IPS-15b (cell line): ENCODE measurements around the gene BIRC2.
A peak's percentile ranks its signal among the peaks of the same experiment; 100 is the strongest.
"Not testable (repeated sequence)": the region's sequence is repeated elsewhere in the genome, so short reads cannot be mapped to it uniquely, and the experiment has no call there.

Experiments used
- H3K27me3 ChIP-seq: one replicate; pipeline ENCODE4 v1.6.1; 2013; ENCODE audit warnings: low read length; ENCODE audit not compliant: control insufficient read depth, insufficient read depth
- H3K36me3 ChIP-seq: one replicate; pipeline ENCODE4 v1.6.1; 2013; ENCODE audit warnings: low read length; ENCODE audit not compliant: control insufficient read depth, insufficient read depth
- H3K4me1 ChIP-seq: one replicate; pipeline ENCODE4 v1.6.1; 2013; ENCODE audit warnings: mild to moderate bottlenecking, low read length; ENCODE audit not compliant: control insufficient read depth, insufficient read depth
- H3K4me3 ChIP-seq: one replicate; pipeline ENCODE4 v1.5.1; 2013; ENCODE audit warnings: low read depth, low read length
- H3K9ac ChIP-seq: one replicate; pipeline ENCODE4 v1.6.1; 2013; ENCODE audit warnings: low read depth, mild to moderate bottlenecking, low read length
- H3K9me3 ChIP-seq: one replicate; pipeline ENCODE4 v1.6.1; 2013; ENCODE audit warnings: mild to moderate bottlenecking, low read length; ENCODE audit not compliant: control insufficient read depth, insufficient read depth

The BIRC2 gene

DNA sequence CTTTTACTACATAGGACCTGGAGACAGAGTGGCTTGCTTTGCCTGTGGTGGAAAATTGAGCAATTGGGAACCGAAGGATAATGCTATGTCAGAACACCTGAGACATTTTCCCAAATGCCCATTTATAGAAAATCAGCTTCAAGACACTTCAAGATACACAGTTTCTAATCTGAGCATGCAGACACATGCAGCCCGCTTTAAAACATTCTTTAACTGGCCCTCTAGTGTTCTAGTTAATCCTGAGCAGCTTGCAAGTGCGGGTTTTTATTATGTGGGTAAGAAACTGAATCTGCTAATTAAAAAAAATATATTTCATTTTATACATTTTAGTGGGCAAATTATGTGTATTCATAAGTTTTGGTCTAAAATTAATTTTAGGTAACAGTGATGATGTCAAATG is 21.9 kb upstream of the BIRC2 start:
- Histone ChIP-seq H3K9me3 (no peaks in the 10 kb centered on the region), H3K9ac (no peak overlapping the region), H3K4me1 (no peaks in the 10 kb centered on the region), H3K27me3 (no peaks in the 10 kb centered on the region), H3K36me3 (no peaks in the 10 kb centered on the region), H3K4me3 (no peak overlapping the region)

DNA sequence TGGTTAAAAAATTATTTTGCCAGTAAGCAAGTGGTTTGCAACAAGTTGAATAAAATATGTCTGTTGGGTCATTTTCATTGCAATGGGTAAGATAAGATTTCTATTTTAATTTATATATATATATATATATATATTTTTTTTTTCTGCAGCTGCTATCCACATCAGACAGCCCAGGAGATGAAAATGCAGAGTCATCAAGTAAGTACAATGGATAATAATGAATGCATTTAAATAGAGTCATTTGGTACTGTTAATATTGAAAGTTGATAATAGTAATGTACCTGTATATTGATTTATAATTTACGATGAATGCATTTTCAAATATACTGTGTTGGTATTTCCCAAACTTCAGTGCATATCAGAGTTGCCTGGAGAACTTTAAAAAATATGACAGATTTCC is 18.3 kb upstream of the BIRC2 start:
- no peak overlapping the region for H3K9ac ChIP-seq
- no peaks in the 10 kb centered on the region for H3K4me1 ChIP-seq
- no peaks in the 10 kb centered on the region for H3K27me3 ChIP-seq
- no peaks in the 10 kb centered on the region for H3K36me3 ChIP-seq
- no peak overlapping the region for H3K4me3 ChIP-seq
- no peaks in the 10 kb centered on the region for H3K9me3 ChIP-seq

- no peaks in the 10 kb centered on the region for H3K27me3 ChIP-seq
- no peaks in the 10 kb centered on the region for H3K36me3 ChIP-seq
- no peaks in the 10 kb centered on the region for H3K4me1 ChIP-seq
- no peak overlapping the region for H3K4me3 ChIP-seq
- no peak overlapping the region for H3K9ac ChIP-seq
- no peaks in the 10 kb centered on the region for H3K9me3 ChIP-seq
These were observed 16.8 kb upstream of the BIRC2 start for GRCh38 chr11:102330231-102330630.

GRCh38 chr11:102331341-102331740 is 15.7 kb upstream of the BIRC2 start:
- no peak overlapping the region for H3K4me3 ChIP-seq
- H3K4me1 ChIP-seq = no peaks in the 10 kb centered on the region
- no peak overlapping the region for H3K9ac ChIP-seq
- H3K36me3 ChIP-seq = no peaks in the 10 kb centered on the region
- no peaks in the 10 kb centered on the region for H3K27me3 ChIP-seq
- no peaks in the 10 kb centered on the region for H3K9me3 ChIP-seq

DNA sequence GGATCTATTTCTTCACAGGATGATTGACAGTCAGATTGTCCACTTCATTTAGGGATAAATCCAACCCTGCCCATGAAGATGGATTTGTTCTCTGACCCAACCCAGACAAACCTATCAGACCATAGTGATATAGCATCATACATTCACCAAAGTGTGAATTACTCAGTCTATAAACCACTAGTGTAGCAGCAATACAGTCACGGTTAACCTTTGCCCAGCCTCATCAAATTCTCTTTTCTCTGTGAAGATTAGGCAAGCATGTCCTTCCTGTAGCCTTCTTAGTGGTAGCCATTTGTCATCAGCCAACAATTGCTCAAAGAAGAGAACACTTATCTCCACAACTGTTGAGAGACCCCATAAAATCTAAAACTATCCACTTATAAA is 14.4 kb upstream of the BIRC2 start:
- Histone ChIP-seq H3K4me3 (no peak overlapping the region), H3K36me3 (no peaks in the 10 kb centered on the region), H3K9ac (no peak overlapping the region), H3K27me3 (no peaks in the 10 kb centered on the region), H3K9me3 (no peaks in the 10 kb centered on the region), H3K4me1 (no peaks in the 10 kb centered on the region)

- Histone ChIP-seq H3K27me3 (no peaks in the 10 kb centered on the region), H3K9me3 (no peaks in the 10 kb centered on the region), H3K9ac (no peak overlapping the region), H3K4me1 (no peaks in the 10 kb centered on the region), H3K36me3 (no peaks in the 10 kb centered on the region), H3K4me3 (no peak overlapping the region)
These were observed 8.5 kb upstream of the BIRC2 start for GRCh38 chr11:102338479-102339010.

DNA sequence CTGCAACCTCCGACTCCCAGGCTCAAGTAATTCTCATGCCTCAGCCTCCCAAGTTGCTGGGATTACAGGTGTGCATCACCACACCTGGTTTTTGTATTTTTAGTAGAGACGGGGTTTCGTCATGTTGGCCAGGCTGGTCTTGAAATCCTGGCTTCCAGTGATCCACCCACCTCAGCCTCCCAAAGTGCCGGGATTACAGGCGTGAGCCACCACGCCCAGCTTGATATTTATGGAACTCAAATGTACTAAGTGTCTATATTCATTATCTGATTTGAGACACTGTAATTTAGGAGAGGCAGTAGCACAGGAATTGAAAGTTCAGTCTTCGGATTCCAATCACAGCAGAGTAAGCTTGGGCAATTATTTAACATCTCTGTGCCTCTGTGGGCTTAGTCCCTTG is 5.7 kb upstream of the BIRC2 start:
- not testable (repeated sequence) for H3K4me1 ChIP-seq, H3K36me3 ChIP-seq, H3K4me3 ChIP-seq, H3K27me3 ChIP-seq, H3K9ac ChIP-seq, H3K9me3 ChIP-seq

DNA sequence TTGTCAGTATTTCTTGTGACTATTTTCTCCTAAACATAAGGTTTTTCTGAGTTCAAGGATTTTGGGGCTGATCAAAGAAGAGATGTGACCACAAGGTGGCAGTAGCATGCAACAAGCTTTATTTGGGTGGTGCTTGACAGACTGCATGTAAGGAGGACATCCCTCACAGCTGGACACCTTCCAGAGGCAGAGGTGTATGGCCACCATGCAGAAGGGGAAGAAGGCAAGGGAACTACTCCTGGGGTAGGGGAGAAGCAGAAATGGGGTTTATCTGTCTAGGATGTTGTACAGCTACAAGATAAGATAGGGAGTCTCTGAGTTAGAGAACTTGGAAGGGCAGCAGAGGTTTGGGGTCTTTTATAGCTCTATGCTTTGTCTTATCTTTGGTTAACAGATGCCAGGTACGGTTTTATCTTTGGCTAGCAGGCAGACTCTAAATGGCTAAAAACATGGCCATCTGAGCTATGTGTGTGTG is 5.1 kb upstream of the BIRC2 start:
- Histone ChIP-seq H3K9me3 (no peaks in the 10 kb centered on the region), H3K36me3 (no peaks in the 10 kb centered on the region), H3K27me3 (no peaks in the 10 kb centered on the region), H3K4me1 (no peaks in the 10 kb centered on the region), H3K9ac (no peak overlapping the region), H3K4me3 (no peak overlapping the region)

DNA sequence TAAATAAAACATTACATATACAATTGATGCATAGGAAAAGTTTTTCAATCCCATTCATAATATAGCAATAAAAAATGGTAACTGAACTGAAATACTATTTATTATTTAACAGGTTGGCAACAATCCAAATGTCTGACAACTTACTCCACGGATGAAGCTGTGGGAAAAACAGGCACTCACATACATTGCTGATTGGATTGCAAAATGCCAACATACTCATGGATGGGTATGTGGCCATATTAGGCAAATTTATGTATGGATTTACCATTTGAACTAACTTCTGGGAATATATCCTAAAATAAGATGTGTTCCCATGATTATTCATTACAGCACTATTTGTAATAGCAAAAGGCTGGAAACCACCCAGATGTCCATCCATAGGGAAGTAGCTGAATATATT is 3.2 kb upstream of the BIRC2 start:
- Histone ChIP-seq H3K27me3 (no peaks in the 10 kb centered on the region), H3K9ac (no peak overlapping the region), H3K9me3 (no peaks in the 10 kb centered on the region), H3K4me1 (no peaks in the 10 kb centered on the region), H3K36me3 (no peaks in the 10 kb centered on the region), H3K4me3 (no peak overlapping the region)

DNA sequence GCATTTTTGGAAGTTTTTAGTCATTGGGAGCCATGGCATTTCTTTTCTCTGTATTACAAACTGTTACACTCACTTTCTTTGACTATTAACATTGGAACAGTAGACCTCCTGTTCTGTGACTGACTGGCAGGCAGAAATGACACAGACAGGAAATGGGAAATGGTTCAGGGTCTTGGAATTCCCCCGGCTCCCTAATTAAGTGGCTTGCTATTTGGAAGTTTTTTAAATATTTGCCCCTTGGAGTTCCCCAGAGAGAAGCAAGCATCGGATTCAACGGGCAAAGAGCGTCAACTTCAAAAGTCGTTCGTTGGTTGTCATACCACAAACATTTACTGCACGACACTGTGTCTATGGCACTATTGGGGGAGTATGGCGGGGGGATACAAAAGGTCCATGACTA is 1.1 kb upstream of the BIRC2 start:
- Histone ChIP-seq H3K4me1 (no peaks in the 10 kb centered on the region), H3K27me3 (no peaks in the 10 kb centered on the region), H3K9ac (peak overlapping the region; percentile 87), H3K9me3 (no peaks in the 10 kb centered on the region), H3K4me3 (peak overlapping the region; percentile 95), H3K36me3 (no peaks in the 10 kb centered on the region)

- no peaks in the 10 kb centered on the region for H3K9me3 ChIP-seq
- H3K9ac ChIP-seq = peak overlapping the region; percentile 87
- peak overlapping the region; percentile 95 for H3K4me3 ChIP-seq
- no peaks in the 10 kb centered on the region for H3K4me1 ChIP-seq
- no peaks in the 10 kb centered on the region for H3K27me3 ChIP-seq
- H3K36me3 ChIP-seq = no peaks in the 10 kb centered on the region
These were observed 612 bp upstream of the BIRC2 start for GRCh38 chr11:102346456-102346747.

GRCh38 chr11:102347462-102348370 is 702 bp downstream of the BIRC2 start:
- Histone ChIP-seq H3K36me3 (no peaks in the 10 kb centered on the region), H3K27me3 (no peaks in the 10 kb centered on the region), H3K4me3 (peak overlapping the region; percentile 95), H3K9ac (peak overlapping the region; percentile 82), H3K9me3 (no peaks in the 10 kb centered on the region), H3K4me1 (no peaks in the 10 kb centered on the region)
